HEK293 (cell line): ENCODE data around the gene NPTXR.

Source experiments
- CTCF ChIA-PET: fragments of 350-600 bp; formaldehyde crosslinking; extraction: SDS; loops from one replicate; lab custom pipeline; 2021; ENCODE audit warnings: antibody characterized with exemption; lab: Yijun Ruan, JAX
- POLR2A ChIA-PET: fragments of 300-600 bp; formaldehyde crosslinking; extraction: SDS; loops from one replicate; lab custom pipeline; 2020; ENCODE audit warnings: antibody characterized with exemption, inconsistent platforms; lab: Yijun Ruan, JAX
- H3K27ac ChIP-seq: fragments of 200-500 bp; sonication (Bioruptor generic); 2 replicates; pipeline ENCODE4 v1.5.1; 2014; ENCODE audit warnings: low read depth, low read length, control low read depth, inconsistent platforms; ENCODE audit errors: extremely low read depth
- H3K36me3 ChIP-seq, 2 experiments: fragments of 200-500 bp in 1 of 2; sonication (Bioruptor generic) in 1 of 2; 1 replicate in 1 of 2; 2 replicates in 1 of 2; pipeline ENCODE4 v1.5.1; 2014 to 2017; ENCODE audit warnings: inconsistent platforms in 2 of 2, low read length in 2 of 2; ENCODE audit not compliant: control insufficient read depth in 2 of 2, insufficient read depth in 1 of 2
- H3K4me1 ChIP-seq: fragments of 200-500 bp; sonication (Bioruptor generic); 2 replicates; pipeline ENCODE4 v1.5.1; 2014; ENCODE audit warnings: mild to moderate bottlenecking, low read length, inconsistent platforms; ENCODE audit not compliant: control insufficient read depth, insufficient read depth
- H3K4me3 ChIP-seq: 2 replicates; pipeline ENCODE4 v1.5.1; 2011; ENCODE audit warnings: low read depth, mild to moderate bottlenecking, control low read depth, low read length, moderate library complexity
- H3K9me3 ChIP-seq: fragments of 200-500 bp; sonication (Bioruptor generic); 2 replicates; pipeline ENCODE4 v1.5.1; 2014; ENCODE audit warnings: low read depth, low read length, inconsistent platforms; ENCODE audit not compliant: control insufficient read depth, insufficient read depth
- BCL11A ChIP-seq: fragments of 450-650 bp; formaldehyde crosslinking; IDR thresholded peaks from 2 replicates; pipeline ENCODE4 v1.5.1; 2016; ENCODE audit warnings: low read depth, missing biosample characterization, missing genetic modification characterization
- GLIS1 ChIP-seq: fragments of 450-650 bp; formaldehyde crosslinking; IDR thresholded peaks from 2 replicates; pipeline ENCODE4 v1.5.1; 2016; ENCODE audit warnings: missing biosample characterization, missing genetic modification characterization
- GLIS2 ChIP-seq: fragments of 450-650 bp; formaldehyde crosslinking; IDR thresholded peaks from 2 replicates; pipeline ENCODE4 v1.5.1; 2016; ENCODE audit warnings: missing biosample characterization, missing genetic modification characterization
- KLF17 ChIP-seq: fragments of 450-650 bp; formaldehyde crosslinking; IDR thresholded peaks from 2 replicates; pipeline ENCODE4 v1.5.1; 2016; ENCODE audit warnings: missing biosample characterization, missing genetic modification characterization
- KLF7 ChIP-seq: fragments of 450-650 bp; formaldehyde crosslinking; IDR thresholded peaks from 2 replicates; pipeline ENCODE4 v1.5.1; 2016; ENCODE audit warnings: missing biosample characterization, missing genetic modification characterization, borderline replicate concordance
- MYNN ChIP-seq: fragments of 450-650 bp; formaldehyde crosslinking; IDR thresholded peaks from 2 replicates; pipeline ENCODE4 v1.5.1; 2016; ENCODE audit warnings: missing biosample characterization, missing genetic modification characterization, borderline replicate concordance
- MZF1 ChIP-seq: fragments of 450-650 bp; formaldehyde crosslinking; IDR thresholded peaks from 2 replicates; pipeline ENCODE4 v1.5.1; 2017; ENCODE audit warnings: missing biosample characterization, missing genetic modification characterization, borderline replicate concordance
- OSR2 ChIP-seq: fragments of 450-650 bp; formaldehyde crosslinking; IDR thresholded peaks from 2 replicates; pipeline ENCODE4 v1.5.1; 2016; ENCODE audit warnings: missing biosample characterization, missing genetic modification characterization
- PATZ1 ChIP-seq: fragments of 450-650 bp; formaldehyde crosslinking; IDR thresholded peaks from 2 replicates; pipeline ENCODE4 v1.5.1; 2016; ENCODE audit warnings: missing biosample characterization, missing genetic modification characterization
- PRDM1 ChIP-seq: fragments of 450-650 bp; formaldehyde crosslinking; IDR thresholded peaks from 2 replicates; pipeline ENCODE4; 2016; ENCODE audit warnings: missing biosample characterization, missing genetic modification characterization
- SCRT2 ChIP-seq: fragments of 450-650 bp; formaldehyde crosslinking; IDR thresholded peaks from 2 replicates; pipeline ENCODE4 v1.5.1; 2016; ENCODE audit warnings: missing biosample characterization, missing genetic modification characterization
- SP7 ChIP-seq: fragments of 450-650 bp; formaldehyde crosslinking; IDR thresholded peaks from 2 replicates; pipeline ENCODE4 v1.5.1; 2016; ENCODE audit warnings: missing biosample characterization, missing genetic modification characterization
- YY2 ChIP-seq: fragments of 450-650 bp; formaldehyde crosslinking; IDR thresholded peaks from 2 replicates; pipeline ENCODE4 v1.5.1; 2016; ENCODE audit warnings: missing biosample characterization, missing genetic modification characterization
- ZBTB21 ChIP-seq: fragments of 450-650 bp; formaldehyde crosslinking; IDR thresholded peaks from 2 replicates; pipeline ENCODE4 v1.5.1; 2017; ENCODE audit warnings: missing biosample characterization, missing genetic modification characterization
- ZBTB44 ChIP-seq: fragments of 450-650 bp; IDR thresholded peaks from 2 replicates; pipeline ENCODE4 v1.5.1; 2018; ENCODE audit warnings: missing biosample characterization, mild to moderate bottlenecking, missing genetic modification characterization
- ZBTB48 ChIP-seq: fragments of 450-650 bp; formaldehyde crosslinking; IDR thresholded peaks from 2 replicates; pipeline ENCODE4 v1.5.1; 2016; ENCODE audit warnings: missing biosample characterization, missing genetic modification characterization
- ZEB2 ChIP-seq: fragments of 450-650 bp; formaldehyde crosslinking; IDR thresholded peaks from 2 replicates; pipeline ENCODE4 v1.5.1; 2016; ENCODE audit warnings: missing biosample characterization, missing genetic modification characterization
- ZFP69B ChIP-seq: fragments of 450-650 bp; formaldehyde crosslinking; IDR thresholded peaks from 2 replicates; pipeline ENCODE4 v1.5.1; 2016; ENCODE audit warnings: missing biosample characterization, missing genetic modification characterization
- ZIC2 ChIP-seq: fragments of 450-650 bp; formaldehyde crosslinking; IDR thresholded peaks from 2 replicates; pipeline ENCODE4 v1.5.1; 2016; ENCODE audit warnings: missing biosample characterization, missing genetic modification characterization
- ZNF133 ChIP-seq: fragments of 450-650 bp; formaldehyde crosslinking; IDR thresholded peaks from 2 replicates; pipeline ENCODE4 v1.5.1; 2016; ENCODE audit warnings: missing biosample characterization, missing genetic modification characterization
- ZNF184 ChIP-seq: fragments of 450-650 bp; IDR thresholded peaks from 2 replicates; pipeline ENCODE4 v1.5.1; 2018; ENCODE audit warnings: missing biosample characterization, mild to moderate bottlenecking, missing genetic modification characterization
- ZNF24 ChIP-seq: fragments of 450-650 bp; formaldehyde crosslinking; IDR thresholded peaks from 2 replicates; pipeline ENCODE4 v1.5.1; 2016; ENCODE audit warnings: missing biosample characterization, missing genetic modification characterization
- ZNF248 ChIP-seq: fragments of 450-650 bp; formaldehyde crosslinking; IDR thresholded peaks from 2 replicates; pipeline ENCODE4 v1.5.1; 2017; ENCODE audit warnings: missing biosample characterization, missing genetic modification characterization
- ZNF335 ChIP-seq: fragments of 450-650 bp; formaldehyde crosslinking; conservative IDR thresholded peaks from 2 replicates; pipeline ENCODE4 v1.5.1; 2016; ENCODE audit warnings: missing biosample characterization, missing genetic modification characterization
- ZNF366 ChIP-seq: fragments of 450-650 bp; formaldehyde crosslinking; conservative IDR thresholded peaks from 2 replicates; pipeline ENCODE4 v1.5.1; 2016; ENCODE audit warnings: missing biosample characterization, missing genetic modification characterization
- ZNF394 ChIP-seq: fragments of 450-650 bp; formaldehyde crosslinking; IDR thresholded peaks from 2 replicates; pipeline ENCODE4 v1.5.1; 2016; ENCODE audit warnings: missing biosample characterization, missing genetic modification characterization, mild to moderate bottlenecking, moderate library complexity, borderline replicate concordance
- ZNF404 ChIP-seq: fragments of 450-650 bp; formaldehyde crosslinking; IDR thresholded peaks from 2 replicates; pipeline ENCODE4 v1.5.1; 2017; ENCODE audit warnings: missing biosample characterization, missing genetic modification characterization
- ZNF48 ChIP-seq: fragments of 450-650 bp; formaldehyde crosslinking; IDR thresholded peaks from 2 replicates; pipeline ENCODE4 v1.5.1; 2016; ENCODE audit warnings: missing biosample characterization, missing genetic modification characterization
- ZNF623 ChIP-seq: fragments of 450-650 bp; formaldehyde crosslinking; IDR thresholded peaks from 2 replicates; pipeline ENCODE4 v1.5.1; 2016; ENCODE audit warnings: missing biosample characterization, missing genetic modification characterization
- ZNF645 ChIP-seq: fragments of 450-650 bp; formaldehyde crosslinking; IDR thresholded peaks from 2 replicates; pipeline ENCODE4; 2016; ENCODE audit warnings: missing biosample characterization, missing genetic modification characterization
- ZNF660 ChIP-seq: fragments of 450-650 bp; IDR thresholded peaks from 2 replicates; pipeline ENCODE4 v1.5.1; 2018; ENCODE audit warnings: missing biosample characterization, mild to moderate bottlenecking, missing genetic modification characterization
- ZNF670 ChIP-seq: fragments of 450-650 bp; formaldehyde crosslinking; IDR thresholded peaks from 2 replicates; pipeline ENCODE4 v1.5.1; 2016; ENCODE audit warnings: missing biosample characterization, missing genetic modification characterization, low read depth
- ZNF701 ChIP-seq: fragments of 450-650 bp; formaldehyde crosslinking; IDR thresholded peaks from 2 replicates; pipeline ENCODE4 v1.5.1; 2016; ENCODE audit warnings: missing biosample characterization, missing genetic modification characterization
- ZSCAN30 ChIP-seq: fragments of 450-650 bp; IDR thresholded peaks from 2 replicates; pipeline ENCODE4 v1.5.1; 2018; ENCODE audit warnings: missing biosample characterization, mild to moderate bottlenecking, missing genetic modification characterization, moderate library complexity

Gene NPTXR

GRCh38 chr22:38850941-38851849 lies 7.4 kb upstream of the NPTXR start:
- POLR2A ChIA-PET, result interaction anchor here (0.5 to 1.2 kb wide), 3 partner anchors 12 to 146 kb away, joined by 3 to 4 read pairs (median 4); partner anchors contain the start of gene GTPBP1
- CTCF ChIA-PET, result interaction anchor here (0.7 to 5.8 kb wide), 7 partner anchors 19 to 798 kb away, joined by 3 to 54 read pairs (median 3); partner anchors contain the start of gene CBX6
- Histone ChIP-seq H3K27ac (no peak overlapping the region), H3K4me3 (no peak overlapping the region), H3K36me3 (no peaks in the 10 kb centered on the region), H3K4me1 (no peaks in the 10 kb centered on the region), H3K9me3 (no peaks in the 10 kb centered on the region)
- TF ChIP-seq ZNF623 (tag by site-specific recombination) (0 out of 2 replicates have a peak, but pooled peaks have one; percentile 14), ZBTB48 (tag by site-specific recombination) (peak; percentile 75), ZBTB21 (no peak), ZNF394 (tag by site-specific recombination) (0 out of 2 replicates have a peak, but pooled peaks have one; percentile 17), ZBTB44 (tag by site-specific recombination) (peak; percentile 57; the same call in 1 of the 2 replicates), ZNF660 (tag by site-specific recombination) (peak; percentile 73; the same call in 1 of the 2 replicates), BCL11A (tag by site-specific recombination) (no peak), GLIS2 (tag by site-specific recombination) (peak; percentile 75; the same call in 1 of the 2 replicates), ZNF184 (tag by site-specific recombination) (no peak), KLF7 (tag by site-specific recombination) (no peak), GLIS1 (tag by site-specific recombination) (peak; percentile 79), ZNF701 (no peak), ZNF670 (tag by site-specific recombination) (no peak), ZFP69B (tag by site-specific recombination) (no peak), ZEB2 (no peak), PATZ1 (tag by site-specific recombination) (peak; percentile 41; the same call in 1 of the 2 replicates), MYNN (no peak), PRDM1 (tag by site-specific recombination) (peak; percentile 72), ZNF248 (tag by site-specific recombination) (no peak), ZSCAN30 (no peak), OSR2 (tag by site-specific recombination) (no peak), ZNF133 (tag by site-specific recombination) (no peak), ZNF48 (no peak), SP7 (tag by site-specific recombination) (peak; percentile 48), ZNF24 (tag by site-specific recombination) (no peak), YY2 (tag by site-specific recombination) (no peak), ZNF645 (tag by site-specific recombination) (no peak), ZNF335 (no peak), KLF17 (tag by site-specific recombination) (no peak), SCRT2 (tag by site-specific recombination) (no peak), ZNF366 (no peak), MZF1 (no peak), ZNF404 (tag by site-specific recombination) (no peak), ZIC2 (tag by site-specific recombination) (peak; percentile 62)
